ENCODE measurements around the gene LAMA2. TPM values are rescaled to one million over a fixed set of nuclear protein-coding genes. Genes with fewer than 3 reads are reported as not detected.

The LAMA2 gene
- total RNA-seq, 1 experiment from 2014 or later: 4.2 TPM

GRCh38 chr6:128925765-128926164 is 42.8 kb downstream of the LAMA2 start:
- TF ChIP-seq CTCF (conservative IDR thresholded peaks at IDR 0.05): no peak
- WGBS (ENCODE audit: extremely low coverage, insufficient read length, low lambda C conversion rate): no CpG with 5 or more reads among the region's 1 CpG
- Histone ChIP-seq H3K4me1 (ENCODE audit: insufficient read depth, low read length) (no peaks in the 10 kb centered on the region), H3K27me3 (ENCODE audit: insufficient read depth, low read length) (no peaks in the 10 kb centered on the region), H2BK12ac (ENCODE audit: insufficient read length, low read depth, low read length) (no peak overlapping the region), H3K9ac (ENCODE audit: extremely low read depth, insufficient read length, low read length) (no peak overlapping the region), H3T11ph (ENCODE audit: low read length) (no peak overlapping the region), H3K4ac (ENCODE audit: low read depth, low read length) (no peak overlapping the region), H3K79me1 (ENCODE audit: insufficient read depth, low read depth, low read length, poor library complexity, severe bottlenecking) (no peaks in the 10 kb centered on the region), H3K56ac (ENCODE audit: insufficient read length, low read depth, low read length) (no peak overlapping the region), H3K23ac (ENCODE audit: insufficient read length, low read depth, low read length) (no peak overlapping the region), H2BK5ac (ENCODE audit: insufficient read length, low read length) (no peak overlapping the region), H3K14ac (ENCODE audit: insufficient read depth, low read length) (no peak overlapping the region), H4K5ac (ENCODE audit: insufficient read length, low read depth, low read length) (no peak overlapping the region), H4K8ac (replicated peaks; ENCODE audit: insufficient read length, low read depth, low read length) (no peak overlapping the region), H2BK15ac (ENCODE audit: low read depth, low read length) (no peak overlapping the region), H3K4me2 (ENCODE audit: insufficient read depth, insufficient read length, low read length) (no peak overlapping the region), H3K18ac (ENCODE audit: insufficient read length, low read depth, low read length) (no peak overlapping the region), H2AFZ (ENCODE audit: low read length) (no peak overlapping the region), H3K23me2 (ENCODE audit: insufficient read length, low read depth, low read length, poor library complexity, severe bottlenecking) (no peaks in the 10 kb centered on the region), H3K27ac (ENCODE audit: insufficient read length, low read depth, low read length) (no peak overlapping the region), H4K20me1 (ENCODE audit: control insufficient read depth, insufficient read depth, insufficient read length) (no peaks in the 10 kb centered on the region), H2BK120ac (ENCODE audit: low read depth, low read length, poor library complexity, severe bottlenecking) (no peak overlapping the region), H2BK20ac (ENCODE audit: low read depth, low read length, poor library complexity, severe bottlenecking) (no peak overlapping the region), H2AK5ac (ENCODE audit: insufficient read length, low read length) (no peak overlapping the region), H3K9me3 (ENCODE audit: control insufficient read depth, low read depth, low read length) (no peaks in the 10 kb centered on the region), H3K79me2 (ENCODE audit: insufficient read depth, low read length) (no peaks in the 10 kb centered on the region), H4K91ac (ENCODE audit: insufficient read length, low read depth, low read length) (no peak overlapping the region)
- Mint-ChIP-seq H3K27ac (no peak overlapping the region), H3K4me1 (no peaks in the 10 kb centered on the region), H3K9me3 (no peaks in the 10 kb centered on the region), H3K36me3 (ENCODE audit: insufficient read depth in 1 of 3, low read depth in 3 of 3) (no peaks in the 10 kb centered on the region), H3K27me3 (ENCODE audit: low read depth) (no peaks in the 10 kb centered on the region), H3K4me3 (no peak overlapping the region)
- DNase-seq: no peak
